Measurements from ENCODE around the gene KCNK7.
A peak's percentile ranks its signal among the peaks of the same experiment; 100 is the strongest.

KCNK7 gene

GRCh38 chr11:65554057-65554818 is 41.4 kb downstream of the KCNK7 start:
- DNase-seq: no peak

GRCh38 chr11:65553301-65554001 is 42.1 kb downstream of the KCNK7 start:
- no peak for DNase-seq

- DNase-seq: no peak
These were observed 43.1 kb downstream of the KCNK7 start for GRCh38 chr11:65552388-65552951.

GRCh38 chr11:65551572-65552387 is 43.8 kb downstream of the KCNK7 start:
- peak; percentile 86 for DNase-seq

- DNase-seq: no peak
These were observed 46.5 kb downstream of the KCNK7 start for GRCh38 chr11:65549096-65549495.

- no peak for DNase-seq
These were observed 47.2 kb downstream of the KCNK7 start for GRCh38 chr11:65548395-65548794.

GRCh38 chr11:65547446-65548125 is 48.0 kb downstream of the KCNK7 start:
- DNase-seq: no peak

GRCh38 chr11:65546217-65546958 is 49.2 kb downstream of the KCNK7 start:
- peak; percentile 97 for DNase-seq

GRCh38 chr11:65545853-65546216 is 49.8 kb downstream of the KCNK7 start:
- DNase-seq: no peak
